Measurements from ENCODE around the gene CDH23.

DNA sequence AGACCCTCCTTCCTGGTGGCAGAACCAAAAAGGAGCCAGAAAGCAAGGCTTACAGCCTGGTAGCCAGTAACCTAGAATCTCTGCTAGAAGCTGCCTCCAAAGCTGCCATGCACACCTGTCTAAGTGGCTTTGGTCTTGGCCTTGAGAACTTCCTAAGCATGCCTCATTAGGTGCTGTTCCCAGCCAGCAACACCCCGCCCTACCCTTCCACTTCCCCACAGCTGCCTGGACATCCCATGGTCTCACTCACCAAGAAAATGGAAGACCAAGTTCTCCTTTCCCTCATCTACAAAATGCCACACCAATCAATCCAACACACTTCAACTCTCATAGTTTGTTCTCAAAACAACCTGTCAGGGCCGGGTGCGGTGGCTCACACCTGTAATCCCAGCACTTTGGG lies 450.1 kb downstream of the CDH23 start:
- TF ChIP-seq ZNF384 (IDR thresholded peaks at IDR 0.05) (no peak), ARNT (IDR thresholded peaks at IDR 0.05) (no peak), CTBP1 (IDR thresholded peaks at IDR 0.05; ENCODE audit: borderline replicate concordance) (no peak), SUZ12 (IDR thresholded peaks at IDR 0.05) (no peak), FOXK2 (IDR thresholded peaks at IDR 0.05) (no peak), FOXM1 (IDR thresholded peaks at IDR 0.05; ENCODE audit: borderline replicate concordance) (no peak), TARDBP (IDR thresholded peaks at IDR 0.05) (no peak), SP1 (IDR thresholded peaks at IDR 0.05) (no peak), FOXA1 (IDR thresholded peaks at IDR 0.05) (no peak), BHLHE40 (IDR thresholded peaks at IDR 0.05; ENCODE audit: borderline replicate concordance) (no peak), HDGF (IDR thresholded peaks at IDR 0.05; ENCODE audit: borderline replicate concordance) (no peak)
- TF ChIP-seq, protein P1, sequence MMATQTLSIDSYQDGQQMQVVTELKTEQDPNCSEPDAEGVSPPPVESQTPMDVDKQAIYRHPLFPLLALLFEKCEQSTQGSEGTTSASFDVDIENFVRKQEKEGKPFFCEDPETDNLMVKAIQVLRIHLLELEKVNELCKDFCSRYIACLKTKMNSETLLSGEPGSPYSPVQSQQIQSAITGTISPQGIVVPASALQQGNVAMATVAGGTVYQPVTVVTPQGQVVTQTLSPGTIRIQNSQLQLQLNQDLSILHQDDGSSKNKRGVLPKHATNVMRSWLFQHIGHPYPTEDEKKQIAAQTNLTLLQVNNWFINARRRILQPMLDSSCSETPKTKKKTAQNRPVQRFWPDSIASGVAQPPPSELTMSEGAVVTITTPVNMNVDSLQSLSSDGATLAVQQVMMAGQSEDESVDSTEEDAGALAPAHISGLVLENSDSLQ (IDR thresholded peaks at IDR 0.05): no peak

Measured in HEK293T (cell line).